Activated naive CD4-positive, alpha-beta T cell treated with anti-CD3 and anti-CD28 coated beads, Interleukin-2, amount 50 U/mL, for 16 hours (primary cell): ENCODE data around the gene SMG7.
A peak's percentile ranks its signal among the peaks of the same experiment; 100 is the strongest.
"Not testable (repeated sequence)": the region's sequence is repeated elsewhere in the genome, so short reads cannot be mapped to it uniquely, and the experiment has no call there.

ENCODE experiments used
- DNase-seq: peaks from one replicate; pipeline ENCODE4 v3.0.0-alpha.2; 2020

Gene SMG7, protein sequence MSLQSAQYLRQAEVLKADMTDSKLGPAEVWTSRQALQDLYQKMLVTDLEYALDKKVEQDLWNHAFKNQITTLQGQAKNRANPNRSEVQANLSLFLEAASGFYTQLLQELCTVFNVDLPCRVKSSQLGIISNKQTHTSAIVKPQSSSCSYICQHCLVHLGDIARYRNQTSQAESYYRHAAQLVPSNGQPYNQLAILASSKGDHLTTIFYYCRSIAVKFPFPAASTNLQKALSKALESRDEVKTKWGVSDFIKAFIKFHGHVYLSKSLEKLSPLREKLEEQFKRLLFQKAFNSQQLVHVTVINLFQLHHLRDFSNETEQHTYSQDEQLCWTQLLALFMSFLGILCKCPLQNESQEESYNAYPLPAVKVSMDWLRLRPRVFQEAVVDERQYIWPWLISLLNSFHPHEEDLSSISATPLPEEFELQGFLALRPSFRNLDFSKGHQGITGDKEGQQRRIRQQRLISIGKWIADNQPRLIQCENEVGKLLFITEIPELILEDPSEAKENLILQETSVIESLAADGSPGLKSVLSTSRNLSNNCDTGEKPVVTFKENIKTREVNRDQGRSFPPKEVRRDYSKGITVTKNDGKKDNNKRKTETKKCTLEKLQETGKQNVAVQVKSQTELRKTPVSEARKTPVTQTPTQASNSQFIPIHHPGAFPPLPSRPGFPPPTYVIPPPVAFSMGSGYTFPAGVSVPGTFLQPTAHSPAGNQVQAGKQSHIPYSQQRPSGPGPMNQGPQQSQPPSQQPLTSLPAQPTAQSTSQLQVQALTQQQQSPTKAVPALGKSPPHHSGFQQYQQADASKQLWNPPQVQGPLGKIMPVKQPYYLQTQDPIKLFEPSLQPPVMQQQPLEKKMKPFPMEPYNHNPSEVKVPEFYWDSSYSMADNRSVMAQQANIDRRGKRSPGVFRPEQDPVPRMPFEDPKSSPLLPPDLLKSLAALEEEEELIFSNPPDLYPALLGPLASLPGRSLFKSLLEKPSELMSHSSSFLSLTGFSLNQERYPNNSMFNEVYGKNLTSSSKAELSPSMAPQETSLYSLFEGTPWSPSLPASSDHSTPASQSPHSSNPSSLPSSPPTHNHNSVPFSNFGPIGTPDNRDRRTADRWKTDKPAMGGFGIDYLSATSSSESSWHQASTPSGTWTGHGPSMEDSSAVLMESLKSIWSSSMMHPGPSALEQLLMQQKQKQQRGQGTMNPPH

DNA sequence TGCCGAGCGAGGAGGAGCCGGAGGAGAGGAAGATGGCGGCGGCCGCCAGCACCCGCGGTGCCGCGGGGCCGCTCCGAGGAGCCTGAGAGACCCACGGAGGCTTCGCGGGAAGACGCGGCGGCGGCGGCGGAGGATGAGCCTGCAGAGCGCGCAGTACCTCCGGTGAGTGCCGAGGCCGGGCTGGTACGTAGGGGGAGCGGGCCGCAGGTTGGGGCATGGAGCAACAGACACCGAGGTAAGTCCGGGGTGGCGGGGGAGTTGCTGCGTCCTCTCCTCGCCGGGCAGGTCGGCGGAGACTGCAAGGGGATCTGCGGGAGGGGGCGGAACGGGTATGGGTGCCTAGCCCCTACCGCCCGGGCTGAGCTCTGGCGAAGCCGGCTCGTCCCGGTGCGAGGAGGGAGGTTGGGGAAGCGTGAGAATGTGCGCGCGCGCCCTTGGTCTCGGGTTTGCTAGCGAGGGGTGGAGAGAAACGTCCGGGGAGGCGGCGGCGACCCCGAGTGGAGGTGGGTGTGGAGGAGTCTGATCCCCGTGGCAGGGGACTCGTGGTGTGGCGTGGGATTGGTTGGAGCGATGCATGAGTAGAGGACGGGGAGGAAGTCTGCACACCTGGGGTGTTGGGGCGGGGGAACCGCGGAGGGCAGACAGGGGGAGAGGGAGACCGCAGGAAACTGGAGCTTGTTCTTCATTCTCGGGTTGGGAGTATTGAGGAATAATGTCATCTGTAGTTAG, at the start of gene SMG7:
Gene SMG7 (plus strand): TSS at position 12 of the 729 bp plus-strand sequence. CDS start 122 bp downstream, at position 134.
- peak; percentile 54 for DNase-seq

DNA sequence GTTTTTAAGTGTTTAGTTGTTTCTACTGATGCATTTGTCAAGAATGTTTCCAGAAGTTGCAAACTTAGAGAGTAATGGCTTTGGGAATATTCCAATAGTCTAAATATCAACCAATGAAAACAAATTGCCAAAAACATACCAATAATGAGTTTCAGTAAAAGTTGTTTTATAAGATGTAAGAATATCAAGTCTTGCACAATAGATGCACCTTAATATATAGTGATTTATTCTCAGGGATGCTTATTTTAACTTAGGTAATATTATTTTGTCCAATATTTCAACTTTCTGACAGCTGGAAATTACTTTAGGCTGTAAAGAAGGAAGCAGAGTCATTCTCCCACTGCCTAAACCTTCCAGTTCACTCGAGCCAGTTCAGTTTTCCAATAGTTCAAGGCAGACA, 48.8 kb upstream of the SMG7 start:
- no peak for DNase-seq

DNA sequence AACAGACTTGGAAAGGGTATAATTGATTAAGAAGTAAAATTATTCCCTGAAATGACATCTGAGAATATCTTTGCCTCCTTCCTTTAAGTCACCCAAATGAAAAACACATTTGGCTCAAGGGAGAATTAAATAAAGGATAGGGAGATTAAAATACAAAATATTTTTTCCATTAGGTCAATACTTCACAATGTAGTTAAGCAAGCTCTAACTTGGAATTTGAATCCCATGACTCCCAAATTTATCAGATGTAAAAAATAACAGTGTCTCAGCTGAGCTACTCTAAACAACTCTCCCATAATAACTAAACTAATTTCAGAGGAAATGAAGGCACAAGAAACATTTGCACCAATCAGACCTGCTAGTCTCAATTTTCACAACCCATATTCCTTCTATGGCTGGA, 47.6 kb upstream of the SMG7 start:
- DNase-seq, result no peak

DNA sequence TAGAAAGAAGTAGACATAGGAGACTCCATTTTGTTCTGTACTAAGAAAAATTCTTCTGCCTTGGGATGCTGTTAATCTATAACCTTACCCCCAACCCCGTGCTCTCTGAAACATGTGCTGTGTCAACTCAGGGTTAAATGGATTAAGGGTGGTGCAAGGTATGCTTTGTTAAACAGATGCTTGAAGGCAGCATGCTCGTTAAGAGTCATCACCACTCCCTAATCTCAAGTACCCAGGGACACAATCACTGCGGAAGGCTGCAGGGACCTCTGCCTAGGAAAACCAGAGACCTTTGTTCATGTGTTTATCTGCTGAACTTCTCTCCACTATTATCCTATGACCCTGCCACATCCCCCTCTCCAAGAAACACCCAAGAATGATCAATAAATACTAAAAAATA, 44.7 kb upstream of the SMG7 start:
- DNase-seq, result not testable (repeated sequence)

DNA sequence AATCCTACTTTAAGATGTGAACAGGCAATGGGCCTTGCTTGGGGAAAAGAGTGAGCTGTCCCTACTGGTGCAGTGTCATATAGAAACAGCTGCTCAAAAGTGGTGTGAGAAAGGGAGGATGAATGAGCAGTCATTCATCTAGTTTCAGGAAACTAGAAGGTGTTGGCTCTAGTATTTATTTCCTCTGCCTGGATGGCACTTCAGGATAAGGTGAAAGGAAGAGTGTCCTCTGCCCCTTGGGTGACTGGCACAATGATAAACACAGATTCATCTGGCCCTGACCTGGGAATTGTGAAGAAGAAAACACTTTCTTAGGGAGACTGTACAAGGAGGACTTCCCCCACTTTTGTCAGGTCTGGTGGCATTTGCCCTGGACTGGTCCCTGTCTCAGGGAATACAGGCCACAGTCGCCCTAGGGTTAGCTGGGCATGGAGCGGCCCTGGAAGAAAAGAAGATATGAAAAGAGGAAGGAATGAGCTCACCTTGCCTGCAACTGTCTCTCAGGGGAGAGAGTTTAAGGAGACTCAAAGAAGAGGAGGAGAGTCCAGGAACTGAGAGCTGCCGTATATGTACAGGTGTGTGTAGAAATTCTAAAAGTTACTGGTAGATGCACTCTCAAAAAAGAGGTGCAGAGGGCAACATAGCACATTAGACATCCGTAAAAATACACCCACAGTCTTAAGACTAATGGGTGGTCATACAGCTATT, 40.3 kb upstream of the SMG7 start:
- no peak for DNase-seq

DNA sequence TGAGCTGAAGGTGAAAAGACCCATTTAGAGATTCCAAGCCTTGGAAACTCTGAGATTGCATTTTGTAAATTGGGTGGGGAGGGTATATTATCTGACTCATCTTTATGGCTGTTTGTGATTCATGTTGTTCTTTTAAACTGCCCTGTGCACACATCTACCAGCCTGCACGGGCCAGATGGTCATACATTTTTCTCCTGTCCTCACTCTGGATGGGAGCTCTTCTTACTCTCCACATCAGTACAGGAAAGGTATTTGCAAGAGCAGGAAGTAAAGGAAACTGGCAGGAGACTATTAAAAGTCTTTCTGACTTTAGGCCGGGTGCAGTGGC, 39.8 kb upstream of the SMG7 start:
- no peak for DNase-seq

DNA sequence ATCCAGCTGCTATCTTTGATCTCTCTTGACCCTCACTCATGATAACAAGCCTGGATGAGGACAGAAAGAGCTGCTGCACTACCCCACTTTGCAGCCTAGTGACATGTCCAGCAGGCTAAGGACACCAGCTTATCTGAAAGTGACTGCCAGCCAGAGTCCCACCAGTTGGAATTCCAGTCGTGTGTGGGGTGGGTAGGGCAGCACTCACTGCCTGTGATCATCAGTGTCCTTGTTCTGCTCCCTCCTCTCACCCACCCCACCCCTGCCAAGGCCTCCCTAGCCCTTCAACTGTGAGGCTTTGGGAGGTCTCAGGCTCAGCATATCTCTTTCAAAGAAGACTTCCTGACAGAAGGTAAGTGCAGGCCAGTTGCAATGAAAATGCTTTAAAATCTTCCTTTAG, 38.6 kb upstream of the SMG7 start:
- no peak for DNase-seq

DNA sequence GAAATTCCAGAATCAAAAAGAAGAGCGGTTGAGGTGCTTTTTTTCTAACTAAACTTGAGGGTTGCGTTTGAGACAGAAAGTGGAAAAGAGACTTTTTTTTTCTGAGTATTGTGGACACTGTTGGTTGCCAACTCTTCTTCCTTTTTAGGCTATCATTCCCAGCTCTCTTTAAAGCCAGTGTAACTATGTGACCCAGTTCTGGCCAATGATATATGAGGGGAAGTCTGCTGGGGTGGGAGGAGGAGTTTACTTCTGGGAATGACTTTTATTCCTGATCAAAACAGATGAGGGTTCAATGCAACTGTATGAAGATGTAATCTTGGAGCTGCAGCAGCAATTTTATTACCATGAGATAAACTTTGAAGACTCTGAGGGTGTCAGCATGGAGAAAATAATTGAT, 36.8 kb upstream of the SMG7 start:
- no peak for DNase-seq

DNA sequence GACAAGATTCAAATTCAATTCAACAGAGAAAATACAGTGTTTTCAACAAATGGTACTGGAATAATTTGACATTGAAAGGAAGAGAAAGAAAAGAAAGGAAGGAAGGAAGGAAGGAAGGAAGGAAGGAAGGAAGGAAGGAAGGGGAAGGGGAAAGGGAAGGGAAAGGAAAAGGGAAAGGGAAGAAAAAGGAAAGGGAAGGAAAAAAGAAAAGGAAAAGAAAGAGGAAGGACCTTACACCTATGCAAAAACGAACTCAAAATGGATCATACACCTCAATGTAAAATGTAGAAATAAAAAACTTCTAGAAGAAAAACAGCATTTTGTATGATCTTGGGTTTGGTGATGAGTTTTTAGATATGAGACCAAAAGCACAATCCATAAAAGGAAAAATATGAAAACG, 34.2 kb upstream of the SMG7 start:
- no peak for DNase-seq

DNA sequence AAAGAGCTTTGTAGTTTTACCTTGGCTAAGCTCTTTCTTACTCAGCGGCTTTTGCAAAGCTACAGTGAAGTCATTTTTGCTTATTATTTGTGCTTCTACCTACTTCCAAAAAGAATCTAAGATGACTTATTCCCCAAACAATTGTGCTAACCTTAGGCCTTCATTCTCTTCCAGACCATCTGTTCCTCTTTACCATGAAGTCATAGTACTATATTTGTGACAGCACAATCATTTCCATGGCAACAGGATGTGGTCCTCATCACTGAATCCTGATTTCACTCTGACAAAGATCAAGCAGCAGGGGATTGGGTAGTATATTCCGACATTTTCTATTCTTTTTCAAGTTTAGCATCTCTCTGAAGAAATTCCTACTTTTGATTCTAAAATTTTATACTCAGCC, 29.3 kb upstream of the SMG7 start:
- no peak for DNase-seq

DNA sequence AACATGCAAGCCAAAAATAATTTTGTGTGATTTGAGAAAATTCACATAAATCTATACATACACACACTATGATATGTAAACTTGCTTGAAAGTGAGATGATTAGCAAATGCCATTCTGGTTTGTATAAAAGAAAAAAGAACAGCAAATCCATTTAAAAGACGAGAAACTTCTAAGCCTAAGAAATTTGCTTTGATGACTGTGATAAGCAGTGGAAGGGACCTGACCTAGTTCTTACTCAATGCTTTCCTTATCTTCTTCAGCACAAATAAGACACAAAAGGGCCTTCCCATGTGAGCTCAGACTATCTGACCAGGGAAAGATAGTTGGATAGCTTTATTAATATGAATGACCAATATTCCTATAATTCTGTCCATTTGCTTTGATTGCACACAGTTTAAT, 28.8 kb upstream of the SMG7 start:
- DNase-seq, result no peak

DNA sequence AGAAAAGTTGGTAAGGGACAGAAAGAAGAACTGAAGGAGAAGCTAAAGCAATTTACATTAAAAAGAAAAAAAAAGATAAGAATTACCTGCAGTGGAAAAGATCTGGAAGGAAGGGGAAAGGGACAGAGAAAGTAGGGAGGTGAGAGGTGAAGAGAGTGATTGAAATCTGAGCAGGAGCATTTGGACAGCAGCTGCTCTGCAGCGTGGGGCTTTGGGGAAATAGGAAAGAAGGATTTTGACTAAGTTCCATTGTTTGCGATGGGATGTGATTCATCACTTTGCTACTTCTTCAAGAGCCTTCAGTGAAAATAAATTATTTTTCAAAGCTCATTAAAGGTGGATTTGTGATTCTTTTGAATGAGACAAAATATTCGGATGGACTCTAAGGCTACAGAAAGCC, 28.1 kb upstream of the SMG7 start:
- DNase-seq, result no peak

DNA sequence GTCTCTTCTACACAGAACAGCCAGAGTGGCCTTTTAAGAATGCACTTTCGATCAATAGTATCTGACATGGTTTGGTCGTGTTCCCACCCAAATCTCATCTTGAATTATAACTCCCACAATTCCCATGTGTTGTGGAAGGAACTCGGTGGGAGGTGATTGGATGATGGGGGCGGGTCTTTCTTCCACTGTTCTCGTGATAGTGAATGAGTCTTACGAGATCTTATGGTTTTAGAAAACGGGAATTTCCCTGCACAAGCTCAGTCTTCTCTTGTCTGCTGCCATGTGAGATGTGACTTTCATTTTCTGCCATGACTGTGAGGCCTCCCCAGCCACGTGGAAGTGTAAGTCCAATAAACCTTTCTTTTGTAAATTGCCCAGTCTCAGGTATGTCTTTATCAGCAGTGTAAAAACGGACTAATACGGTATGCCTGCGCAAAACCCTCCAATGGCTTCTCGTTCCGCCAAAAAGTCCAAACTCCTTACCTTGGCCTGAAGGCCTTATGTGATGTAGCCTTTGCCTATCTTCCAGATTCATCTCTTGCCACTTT, 23.0 kb upstream of the SMG7 start:
- no peak for DNase-seq

DNA sequence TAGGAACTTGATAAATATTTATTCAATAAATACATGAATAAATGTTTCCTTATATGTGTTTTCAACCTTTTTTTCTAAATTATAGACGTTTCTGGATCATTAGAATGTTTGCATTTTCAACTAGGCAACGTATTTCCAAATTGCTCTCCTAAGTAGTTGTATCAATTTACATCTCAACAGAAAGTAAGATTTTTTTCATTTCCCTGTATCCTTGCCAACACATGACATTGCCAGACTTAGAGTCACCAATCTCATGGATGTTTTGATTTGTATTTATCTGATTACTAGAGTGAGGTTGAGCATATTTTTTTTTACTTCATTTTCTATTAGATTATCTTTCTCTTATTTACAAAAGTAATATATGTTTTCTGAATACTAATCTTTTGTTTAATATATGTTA, 22.2 kb upstream of the SMG7 start:
- DNase-seq, result no peak

DNA sequence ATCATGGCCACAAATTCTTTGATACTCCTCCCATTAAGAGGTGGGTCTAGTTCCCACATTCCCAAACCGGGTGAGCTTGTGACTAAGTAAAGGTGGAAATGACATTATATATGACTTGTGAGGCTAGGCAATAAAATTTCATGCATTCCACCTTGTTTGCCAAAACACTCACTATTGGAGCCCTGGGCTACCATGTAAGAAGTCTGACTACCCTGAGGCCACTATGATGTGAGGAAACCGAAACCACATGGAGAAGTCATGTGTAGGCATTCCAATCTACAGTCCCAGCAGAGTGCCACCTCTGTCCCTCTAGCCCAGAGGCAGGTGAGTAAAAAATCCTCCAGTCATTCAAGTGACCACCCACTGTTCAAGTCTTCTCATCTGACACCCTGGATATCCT, 17.9 kb upstream of the SMG7 start:
- DNase-seq, result no peak

DNA sequence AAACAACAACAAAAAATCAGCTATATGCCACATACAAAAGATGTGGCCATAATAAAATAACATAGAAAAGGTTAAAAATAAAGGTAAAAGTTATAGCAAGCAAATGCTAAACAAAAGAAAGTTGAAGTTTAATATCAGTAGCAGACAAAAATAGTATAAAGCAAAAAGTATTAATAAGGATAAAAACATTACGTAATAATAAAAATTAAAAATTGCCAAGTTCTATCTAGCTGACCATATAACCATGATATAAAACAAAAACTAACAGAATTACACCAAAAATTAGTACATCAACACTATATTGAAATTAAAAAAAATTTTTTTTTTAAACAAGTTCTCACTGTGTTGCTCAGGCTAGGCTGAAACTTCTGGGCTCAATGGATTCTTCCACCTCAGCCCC, 15.5 kb upstream of the SMG7 start:
- no peak for DNase-seq

DNA sequence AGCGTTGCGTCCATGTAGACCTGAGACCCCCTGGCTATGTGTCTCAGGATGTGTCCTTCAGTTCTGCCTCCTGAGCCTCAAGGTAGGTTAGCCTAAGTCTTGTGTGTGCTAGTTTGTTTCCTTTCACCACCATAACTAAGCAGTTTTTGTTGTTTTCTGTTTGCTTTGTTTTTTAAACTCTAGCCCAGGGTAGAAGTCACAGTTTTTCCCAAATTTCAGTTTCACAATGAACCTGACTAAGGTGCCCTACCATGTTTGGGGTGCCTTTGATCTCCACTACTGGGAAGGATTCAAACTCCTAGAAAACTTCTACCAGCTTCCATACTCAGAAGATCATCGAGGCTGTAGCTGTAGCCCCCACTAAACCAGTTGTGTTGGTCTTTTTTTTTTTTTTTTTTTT, 14.8 kb upstream of the SMG7 start:
- DNase-seq, result no peak

DNA sequence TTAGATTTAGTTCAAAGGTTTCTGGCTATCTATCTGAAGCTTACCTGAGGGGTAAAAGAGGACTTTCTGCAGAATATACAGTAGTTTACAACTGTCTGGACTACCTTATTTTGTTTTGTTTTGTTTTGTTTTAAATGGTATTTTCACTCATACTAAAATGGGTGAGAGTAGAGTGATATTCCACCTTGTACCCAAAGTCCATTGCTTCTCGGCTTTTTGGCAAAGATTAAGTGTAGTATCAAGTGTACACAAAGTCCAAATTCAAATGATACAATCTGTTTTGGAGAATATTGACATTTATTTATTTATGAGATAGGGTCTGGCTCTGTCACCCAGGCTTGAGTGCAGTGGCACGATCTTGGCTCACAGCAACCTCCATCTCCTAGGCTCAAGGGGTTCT, 11.7 kb upstream of the SMG7 start:
- no peak for DNase-seq

DNA sequence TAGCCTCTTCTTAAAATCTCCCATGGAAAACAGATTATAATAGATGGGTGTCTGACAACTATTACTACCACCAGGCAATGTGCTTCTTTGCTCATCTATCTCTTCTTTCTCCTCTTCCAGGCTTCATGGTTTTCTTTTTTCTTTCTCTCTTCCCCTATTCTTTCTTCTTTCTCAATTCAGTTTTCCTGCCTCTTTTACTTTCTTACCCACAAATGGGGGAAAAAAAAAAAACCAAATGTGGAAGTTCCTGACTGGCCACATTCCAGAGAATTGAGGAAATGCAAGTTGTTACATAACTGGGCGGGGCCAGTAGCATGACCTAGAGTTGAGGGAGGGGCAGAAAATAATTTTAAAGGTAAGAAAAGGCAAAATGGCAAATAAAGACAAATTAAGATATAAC, 10.9 kb upstream of the SMG7 start:
- DNase-seq, result no peak

DNA sequence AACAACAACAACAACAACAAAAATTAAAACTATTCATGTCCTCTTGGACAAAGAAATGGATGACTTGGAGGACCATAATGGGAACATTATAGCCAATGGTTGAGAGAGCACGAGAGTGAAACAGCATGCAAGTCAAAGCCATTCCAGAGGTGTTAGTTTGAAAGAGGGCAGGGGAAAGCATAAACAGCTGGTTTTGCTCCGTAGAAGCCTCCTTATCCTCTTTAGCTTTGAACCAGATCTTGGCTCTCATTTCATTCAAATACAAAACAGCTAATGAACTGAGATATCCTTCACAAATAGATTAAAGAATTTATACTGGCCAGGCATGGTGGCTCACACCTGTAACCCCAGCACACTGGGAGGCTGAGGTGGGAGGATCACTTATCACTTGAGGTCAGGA, 8.7 kb upstream of the SMG7 start:
- DNase-seq, result no peak

DNA sequence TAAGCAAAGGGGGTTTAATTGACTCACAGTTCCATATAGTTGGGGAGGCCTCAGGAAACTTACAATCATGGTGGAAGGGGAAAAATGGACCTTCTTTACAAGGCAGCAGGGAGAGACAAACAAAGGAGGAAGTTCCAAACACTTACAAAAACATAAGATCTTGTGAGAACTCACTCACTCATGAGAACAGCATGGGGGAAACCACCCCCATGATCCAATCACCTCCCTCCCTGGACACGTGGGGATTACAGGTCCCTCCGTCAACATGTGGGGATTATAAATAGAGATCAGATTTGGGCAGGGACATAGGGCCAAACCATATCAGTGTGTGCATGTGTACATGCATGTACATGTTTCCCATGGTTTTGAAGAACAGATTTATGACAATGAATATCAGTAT, 5.5 kb upstream of the SMG7 start:
- no peak for DNase-seq

DNA sequence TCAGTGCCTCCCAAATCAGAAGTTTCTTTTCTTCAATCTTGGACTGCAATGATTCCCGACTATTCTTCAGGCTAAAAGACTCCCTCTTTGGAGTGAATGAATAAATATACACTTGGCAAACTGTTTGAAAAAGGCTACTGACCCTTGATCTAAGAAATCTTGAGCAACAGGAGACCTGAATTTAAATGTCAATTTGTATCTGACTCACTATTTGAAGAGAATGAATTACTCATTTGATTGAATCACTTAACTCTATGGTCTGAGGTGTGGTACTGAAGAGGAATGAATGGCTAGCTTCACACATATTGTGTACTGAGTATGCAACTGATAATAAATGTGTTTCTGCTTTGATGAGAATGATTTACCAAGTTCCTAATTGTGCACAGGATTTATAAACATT, 4.6 kb upstream of the SMG7 start:
- DNase-seq, result no peak
